Measurements from ENCODE around the gene WIPI1. TPM values are rescaled to one million over a fixed set of nuclear protein-coding genes. Genes with fewer than 3 reads are reported as not detected.

The WIPI1 gene
- total and polyA plus RNA-seq, 10 of the 15 experiments (the other 5 are each of a cell fraction or from before 2014, with no cell fraction given) = 6.5 to 44.5 (median 26.2) TPM

DNA sequence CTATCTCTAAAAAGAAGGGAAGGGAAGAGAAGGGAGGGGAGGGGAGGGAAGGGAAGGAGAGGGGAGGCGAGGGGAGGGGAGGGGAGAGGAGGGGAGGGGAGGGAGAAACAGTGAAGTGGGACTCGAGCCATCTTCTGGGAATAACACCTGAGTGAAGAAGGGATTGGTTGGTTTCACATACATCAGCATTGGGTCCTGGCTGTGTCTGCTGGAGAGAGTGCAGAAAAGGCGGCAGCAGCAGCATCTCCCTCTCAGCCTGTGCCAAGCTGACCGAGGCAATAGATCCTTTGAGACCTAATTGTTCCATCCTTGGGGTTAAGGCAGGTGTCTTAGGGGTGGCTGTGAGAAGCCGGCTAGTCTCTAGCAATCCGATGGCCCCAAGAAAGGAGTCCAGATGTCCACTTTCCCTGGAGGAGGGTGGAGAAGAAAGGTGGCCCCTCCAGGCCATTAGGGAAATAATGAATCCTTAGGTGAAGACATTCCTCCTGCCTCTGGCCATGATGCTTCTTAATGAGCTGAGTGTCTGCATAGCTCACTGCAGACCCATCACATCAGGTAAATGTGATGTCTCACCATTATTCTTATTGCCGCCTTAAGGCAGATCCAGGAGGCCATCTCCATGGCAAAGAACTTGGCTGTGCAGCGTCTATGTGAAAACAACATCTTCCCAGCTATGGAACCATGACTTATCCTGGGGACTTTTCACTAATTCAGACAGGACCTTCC lies 71.6 kb downstream of the WIPI1 start:
- H4K20me1 ChIP-seq (ENCODE audit: control insufficient read depth, insufficient read depth) = no peaks in the 10 kb centered on the region
- no peak for FAIRE-seq

More for the DNA sequence above, 71.6 kb downstream of the WIPI1 start:
- ChIA-PET SMC1A (ENCODE audit: uncharacterized antibody, unreplicated experiment) (interaction anchor here (0.7 kb wide), 1 partner anchor 13 kb away, joined by 3 read pairs; no protein-coding TSS in a partner anchor), CTCF (no interaction called here), POLR2A (no interaction called here), RAD21 (ENCODE audit: unreplicated experiment) (no interaction called here)
- no peak for DNase-seq (ENCODE audit: low read depth, low spot score)
- no peak overlapping the region for H3K4me2 ChIP-seq (ENCODE audit: control insufficient read depth, insufficient read depth)
- TF ChIP-seq FOS (IDR thresholded peaks at IDR 0.05; ENCODE audit: borderline replicate concordance, extremely low read depth, insufficient read length) (no peak), EED (IDR thresholded peaks at IDR 0.05; ENCODE audit: low read depth) (no peak), SREBF2 (IDR thresholded peaks at IDR 0.05; ENCODE audit: low read length) (no peak), MEF2A (IDR thresholded peaks at IDR 0.05; ENCODE audit: insufficient read depth, low read depth, low read length) (no peak), JUND (IDR thresholded peaks at IDR 0.05; ENCODE audit: low read depth, low read length) (no peak), ETV6 (conservative IDR thresholded peaks at IDR 0.05 in 1 of 2, IDR thresholded peaks at IDR 0.05 in 1 of 2; ENCODE audit: borderline replicate concordance in 1 of 2, low read depth in 1 of 2) (no peak)
- TF ChIP-seq, protein P1, sequence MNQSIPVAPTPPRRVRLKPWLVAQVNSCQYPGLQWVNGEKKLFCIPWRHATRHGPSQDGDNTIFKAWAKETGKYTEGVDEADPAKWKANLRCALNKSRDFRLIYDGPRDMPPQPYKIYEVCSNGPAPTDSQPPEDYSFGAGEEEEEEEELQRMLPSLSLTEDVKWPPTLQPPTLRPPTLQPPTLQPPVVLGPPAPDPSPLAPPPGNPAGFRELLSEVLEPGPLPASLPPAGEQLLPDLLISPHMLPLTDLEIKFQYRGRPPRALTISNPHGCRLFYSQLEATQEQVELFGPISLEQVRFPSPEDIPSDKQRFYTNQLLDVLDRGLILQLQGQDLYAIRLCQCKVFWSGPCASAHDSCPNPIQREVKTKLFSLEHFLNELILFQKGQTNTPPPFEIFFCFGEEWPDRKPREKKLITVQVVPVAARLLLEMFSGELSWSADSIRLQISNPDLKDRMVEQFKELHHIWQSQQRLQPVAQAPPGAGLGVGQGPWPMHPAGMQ (IDR thresholded peaks at IDR 0.05; ENCODE audit: borderline replicate concordance) = no peak
- TF ChIP-seq, protein P2, sequence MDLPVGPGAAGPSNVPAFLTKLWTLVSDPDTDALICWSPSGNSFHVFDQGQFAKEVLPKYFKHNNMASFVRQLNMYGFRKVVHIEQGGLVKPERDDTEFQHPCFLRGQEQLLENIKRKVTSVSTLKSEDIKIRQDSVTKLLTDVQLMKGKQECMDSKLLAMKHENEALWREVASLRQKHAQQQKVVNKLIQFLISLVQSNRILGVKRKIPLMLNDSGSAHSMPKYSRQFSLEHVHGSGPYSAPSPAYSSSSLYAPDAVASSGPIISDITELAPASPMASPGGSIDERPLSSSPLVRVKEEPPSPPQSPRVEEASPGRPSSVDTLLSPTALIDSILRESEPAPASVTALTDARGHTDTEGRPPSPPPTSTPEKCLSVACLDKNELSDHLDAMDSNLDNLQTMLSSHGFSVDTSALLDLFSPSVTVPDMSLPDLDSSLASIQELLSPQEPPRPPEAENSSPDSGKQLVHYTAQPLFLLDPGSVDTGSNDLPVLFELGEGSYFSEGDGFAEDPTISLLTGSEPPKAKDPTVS (IDR thresholded peaks at IDR 0.05; ENCODE audit: low read depth, low read length) = no peak
- TF ChIP-seq, protein P3, sequence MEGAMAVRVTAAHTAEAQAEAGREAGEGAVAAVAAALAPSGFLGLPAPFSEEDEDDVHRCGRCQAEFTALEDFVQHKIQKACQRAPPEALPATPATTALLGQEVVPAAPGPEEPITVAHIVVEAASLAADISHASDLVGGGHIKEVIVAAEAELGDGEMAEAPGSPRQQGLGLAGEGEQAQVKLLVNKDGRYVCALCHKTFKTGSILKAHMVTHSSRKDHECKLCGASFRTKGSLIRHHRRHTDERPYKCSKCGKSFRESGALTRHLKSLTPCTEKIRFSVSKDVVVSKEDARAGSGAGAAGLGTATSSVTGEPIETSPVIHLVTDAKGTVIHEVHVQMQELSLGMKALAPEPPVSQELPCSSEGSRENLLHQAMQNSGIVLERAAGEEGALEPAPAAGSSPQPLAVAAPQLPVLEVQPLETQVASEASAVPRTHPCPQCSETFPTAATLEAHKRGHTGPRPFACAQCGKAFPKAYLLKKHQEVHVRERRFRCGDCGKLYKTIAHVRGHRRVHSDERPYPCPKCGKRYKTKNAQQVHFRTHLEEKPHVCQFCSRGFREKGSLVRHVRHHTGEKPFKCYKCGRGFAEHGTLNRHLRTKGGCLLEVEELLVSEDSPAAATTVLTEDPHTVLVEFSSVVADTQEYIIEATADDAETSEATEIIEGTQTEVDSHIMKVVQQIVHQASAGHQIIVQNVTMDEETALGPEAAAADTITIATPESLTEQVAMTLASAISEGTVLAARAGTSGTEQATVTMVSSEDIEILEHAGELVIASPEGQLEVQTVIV (IDR thresholded peaks at IDR 0.05; ENCODE audit: borderline replicate concordance, partially characterized antibody) = no peak
- no TSS peak for BruUV-seq (replicated peaks)
- in situ Hi-C loops (cut with MboI) = no loop called here
- no peaks in the 10 kb centered on the region for H3K4me1 ChIP-seq (ENCODE audit: control insufficient read depth, insufficient read depth, low read length)
- no peak overlapping the region for H3K27ac ChIP-seq (ENCODE audit: control insufficient read depth, insufficient read depth)
- H3K9me3 ChIP-seq (replicated peaks; ENCODE audit: control insufficient read depth, insufficient read depth, low read length) = no peaks in the 10 kb centered on the region
- no peaks in the 10 kb centered on the region for H3K36me3 ChIP-seq (ENCODE audit: control insufficient read depth in 2 of 2, insufficient read depth in 2 of 2, low read length in 1 of 2)
- no peaks in the 10 kb centered on the region; a peak in 1 of 4 replicates for H3K27me3 ChIP-seq (replicated peaks in 1 of 2; ENCODE audit: control insufficient read depth in 2 of 2, insufficient read depth in 2 of 2, low read length in 1 of 2)
- 58% methylated on average over 7 of the region's 8 CpGs for WGBS (ENCODE audit: insufficient coverage, insufficient replicate concordance, low lambda C conversion rate, missing lambda C conversion rate)
- H3K9ac ChIP-seq (ENCODE audit: control insufficient read depth, insufficient read depth, low read length) = no peak overlapping the region
- intact Hi-C loops (cut with micrococcal nuclease; ENCODE audit: unreplicated experiment) = no loop called here
- no peaks in the 10 kb centered on the region for H3K79me2 ChIP-seq (ENCODE audit: control insufficient read depth, insufficient read depth, low read length)
- ATAC-seq = no peak
- no peak overlapping the region for H3K4me3 ChIP-seq
- no peak overlapping the region for H2AFZ ChIP-seq (ENCODE audit: control insufficient read depth, low read depth, low read length)
